ENCODE measurements around the gene CACNA1D.

GRCh38 chr3:53597136-53597915, 102.9 kb downstream of the CACNA1D start:
- TF ChIP-seq CTCF (IDR thresholded peaks at IDR 0.05) (no peak), POLR2AphosphoS5 (IDR thresholded peaks at IDR 0.05) (no peak), POLR2A (IDR thresholded peaks at IDR 0.05) (no peak)
